HG03196 (cell line): Measurements from ENCODE around the gene COPB1.

Experiments
- ATAC-seq: cut with Tn5 transposase; IDR thresholded peaks from one replicate; pipeline ENCODE4 v1.9.1; 2021; ENCODE audit not compliant: unreplicated experiment

COPB1 gene

GRCh38 chr11:14506532-14506931 lies 6.9 kb upstream of the COPB1 start:
- ATAC-seq: no peak

GRCh38 chr11:14503023-14503422 lies 3.4 kb upstream of the COPB1 start:
- ATAC-seq: no peak

- no peak for ATAC-seq
These were observed 2.4 kb upstream of the COPB1 start for GRCh38 chr11:14502039-14502438.

- ATAC-seq: peak; percentile 58
These were observed 605 bp upstream of the COPB1 start for GRCh38 chr11:14500181-14500651.

GRCh38 chr11:14499178-14499559 lies 442 bp downstream of the COPB1 start:
- ATAC-seq: peak; percentile 13

- no peak for ATAC-seq
These were observed 18.9 kb downstream of the COPB1 start for GRCh38 chr11:14480716-14481115.

- no peak for ATAC-seq
These were observed 28.5 kb downstream of the COPB1 start for GRCh38 chr11:14471127-14471526.

GRCh38 chr11:14463623-14464022 lies 36.0 kb downstream of the COPB1 start:
- ATAC-seq: no peak

- no peak for ATAC-seq
These were observed 39.5 kb downstream of the COPB1 start for GRCh38 chr11:14460147-14460546.

- ATAC-seq: no peak
These were observed 41.2 kb downstream of the COPB1 start for GRCh38 chr11:14458377-14458776.

- no peak for ATAC-seq
These were observed 43.8 kb downstream of the COPB1 start for GRCh38 chr11:14455648-14456430.

GRCh38 chr11:14454861-14455632 lies 44.6 kb downstream of the COPB1 start:
- ATAC-seq: no peak

- no peak for ATAC-seq
These were observed 47.8 kb downstream of the COPB1 start for GRCh38 chr11:14451825-14452224.

- ATAC-seq: no peak
These were observed 50.3 kb downstream of the COPB1 start for GRCh38 chr11:14449302-14449714.

GRCh38 chr11:14448240-14448639 lies 51.4 kb downstream of the COPB1 start:
- no peak for ATAC-seq

GRCh38 chr11:14446701-14447169 lies 52.9 kb downstream of the COPB1 start:
- ATAC-seq: no peak

GRCh38 chr11:14445542-14446530 lies 53.8 kb downstream of the COPB1 start:
- no peak for ATAC-seq

GRCh38 chr11:14444441-14445189 lies 55.0 kb downstream of the COPB1 start:
- ATAC-seq: no peak

GRCh38 chr11:14443638-14444037 lies 56.0 kb downstream of the COPB1 start:
- ATAC-seq: no peak
